ENCODE data around the gene PLCB3. TPM values are rescaled to one million over a fixed set of nuclear protein-coding genes. Genes with fewer than 3 reads are reported as not detected.

Gene PLCB3
- total and polyA plus RNA-seq, 2 of the 13 experiments (the other 11 are each of a cell fraction or from before 2014, with no cell fraction given), result 7.5 to 13.8 TPM

DNA sequence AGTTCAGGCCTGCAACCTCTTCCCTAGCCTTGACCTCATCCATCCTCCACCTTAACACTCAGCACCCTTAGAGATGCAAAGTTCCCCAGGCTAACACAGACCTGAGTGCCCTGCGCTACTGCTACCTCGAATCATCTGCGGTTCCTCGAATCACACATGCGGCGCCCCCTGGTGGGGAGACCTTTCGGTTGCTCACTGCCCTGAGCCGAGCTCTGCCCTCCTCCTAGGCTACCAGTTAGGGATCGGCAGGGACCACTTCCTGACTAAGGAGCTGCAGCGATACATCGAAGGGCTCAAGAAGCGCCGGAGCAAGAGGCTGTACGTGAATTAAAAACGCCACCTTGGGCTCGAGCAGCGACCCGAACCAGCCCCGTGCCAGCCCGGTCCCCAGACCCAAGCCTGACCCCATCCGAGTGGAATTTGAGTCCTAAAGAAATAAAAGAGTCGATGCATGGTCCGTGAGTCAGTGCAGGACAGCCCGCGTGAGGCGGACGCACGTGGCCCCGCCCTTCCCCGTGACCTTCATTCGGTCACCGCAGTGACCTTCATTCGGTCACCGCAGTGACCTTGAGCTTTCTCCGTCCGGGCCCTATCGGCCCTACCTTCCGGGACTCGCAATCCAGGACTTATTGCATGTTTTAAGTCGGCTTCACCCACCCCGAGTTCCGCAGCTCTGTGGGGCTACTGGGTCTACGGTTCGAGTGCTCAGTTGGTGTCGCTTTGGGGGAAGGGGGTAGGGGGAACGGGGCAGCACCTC is 53.2 kb downstream of the PLCB3 start (continued):
- TF ChIP-seq, protein P1, sequence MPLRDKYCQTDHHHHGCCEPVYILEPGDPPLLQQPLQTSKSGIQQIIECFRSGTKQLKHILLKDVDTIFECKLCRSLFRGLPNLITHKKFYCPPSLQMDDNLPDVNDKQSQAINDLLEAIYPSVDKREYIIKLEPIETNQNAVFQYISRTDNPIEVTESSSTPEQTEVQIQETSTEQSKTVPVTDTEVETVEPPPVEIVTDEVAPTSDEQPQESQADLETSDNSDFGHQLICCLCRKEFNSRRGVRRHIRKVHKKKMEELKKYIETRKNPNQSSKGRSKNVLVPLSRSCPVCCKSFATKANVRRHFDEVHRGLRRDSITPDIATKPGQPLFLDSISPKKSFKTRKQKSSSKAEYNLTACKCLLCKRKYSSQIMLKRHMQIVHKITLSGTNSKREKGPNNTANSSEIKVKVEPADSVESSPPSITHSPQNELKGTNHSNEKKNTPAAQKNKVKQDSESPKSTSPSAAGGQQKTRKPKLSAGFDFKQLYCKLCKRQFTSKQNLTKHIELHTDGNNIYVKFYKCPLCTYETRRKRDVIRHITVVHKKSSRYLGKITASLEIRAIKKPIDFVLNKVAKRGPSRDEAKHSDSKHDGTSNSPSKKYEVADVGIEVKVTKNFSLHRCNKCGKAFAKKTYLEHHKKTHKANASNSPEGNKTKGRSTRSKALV (CRISPR knock-in tag; IDR thresholded peaks at IDR 0.05), result no peak; the same call in 1 of the 2 replicates
- TF ChIP-seq JUNB (CRISPR knock-in tag; IDR thresholded peaks at IDR 0.05; ENCODE audit: borderline replicate concordance) (no peak), ZNF337 (CRISPR knock-in tag; IDR thresholded peaks at IDR 0.05; ENCODE audit: borderline replicate concordance, low read depth) (0 out of 2 replicates have a peak, but pooled peaks have one; percentile 34), ZNF598 (CRISPR knock-in tag; IDR thresholded peaks at IDR 0.05; ENCODE audit: borderline replicate concordance) (no peak), ZSCAN29 (CRISPR knock-in tag; conservative IDR thresholded peaks at IDR 0.05) (no peak), GABPB1 (CRISPR knock-in tag; IDR thresholded peaks at IDR 0.05) (no peak; the same call in 1 of the 2 replicates), RBM22 (optimal IDR thresholded peaks at IDR 0.05; ENCODE audit: low read length) (peak; percentile 34), NR1H2 (CRISPR knock-in tag; IDR thresholded peaks at IDR 0.05; ENCODE audit: borderline replicate concordance, low read depth) (no peak), FOXK2 (IDR thresholded peaks at IDR 0.05) (no peak), HDAC1 (CRISPR knock-in tag; IDR thresholded peaks at IDR 0.05) (peak; percentile 39; the same call in 1 of the 2 replicates), PHF20 (CRISPR knock-in tag; IDR thresholded peaks at IDR 0.05) (no peak), HMGA1 (CRISPR knock-in tag; conservative IDR thresholded peaks at IDR 0.05) (no peak), KMT2A (CRISPR knock-in tag; IDR thresholded peaks at IDR 0.05) (no peak; the same call in 1 of the 2 replicates), ZNF224 (CRISPR knock-in tag; IDR thresholded peaks at IDR 0.05) (no peak), ZNF317 (CRISPR knock-in tag; IDR thresholded peaks at IDR 0.05) (peak; percentile 68; the same call in 1 of the 2 replicates), ZNF766 (CRISPR knock-in tag; IDR thresholded peaks at IDR 0.05; ENCODE audit: borderline replicate concordance) (peak; percentile 74; the same call in 1 of the 2 replicates), GATA4 (IDR thresholded peaks at IDR 0.05; ENCODE audit: borderline replicate concordance, low read depth) (no peak), TAF1 (CRISPR knock-in tag; IDR thresholded peaks at IDR 0.05) (no peak; the same call in 1 of the 2 replicates), ZNF570 (CRISPR knock-in tag; IDR thresholded peaks at IDR 0.05; ENCODE audit: borderline replicate concordance) (no peak)
- TF ChIP-seq, protein P2, sequence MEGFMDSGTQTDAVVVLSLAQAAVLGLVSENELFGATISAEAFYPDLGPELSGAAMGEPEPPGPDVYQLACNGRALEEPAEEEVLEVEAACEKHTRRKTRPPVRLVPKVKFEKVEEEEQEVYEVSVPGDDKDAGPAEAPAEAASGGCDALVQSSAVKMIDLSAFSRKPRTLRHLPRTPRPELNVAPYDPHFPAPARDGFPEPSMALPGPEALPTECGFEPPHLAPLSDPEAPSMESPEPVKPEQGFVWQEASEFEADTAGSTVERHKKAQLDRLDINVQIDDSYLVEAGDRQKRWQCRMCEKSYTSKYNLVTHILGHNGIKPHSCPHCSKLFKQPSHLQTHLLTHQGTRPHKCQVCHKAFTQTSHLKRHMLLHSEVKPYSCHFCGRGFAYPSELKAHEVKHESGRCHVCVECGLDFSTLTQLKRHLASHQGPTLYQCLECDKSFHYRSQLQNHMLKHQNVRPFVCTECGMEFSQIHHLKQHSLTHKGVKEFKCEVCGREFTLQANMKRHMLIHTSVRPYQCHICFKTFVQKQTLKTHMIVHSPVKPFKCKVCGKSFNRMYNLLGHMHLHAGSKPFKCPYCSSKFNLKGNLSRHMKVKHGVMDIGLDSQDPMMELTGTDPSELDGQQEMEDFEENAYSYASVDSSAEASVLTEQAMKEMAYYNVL (CRISPR knock-in tag; IDR thresholded peaks at IDR 0.05; ENCODE audit: borderline replicate concordance), result no peak
- TF ChIP-seq, protein P3, sequence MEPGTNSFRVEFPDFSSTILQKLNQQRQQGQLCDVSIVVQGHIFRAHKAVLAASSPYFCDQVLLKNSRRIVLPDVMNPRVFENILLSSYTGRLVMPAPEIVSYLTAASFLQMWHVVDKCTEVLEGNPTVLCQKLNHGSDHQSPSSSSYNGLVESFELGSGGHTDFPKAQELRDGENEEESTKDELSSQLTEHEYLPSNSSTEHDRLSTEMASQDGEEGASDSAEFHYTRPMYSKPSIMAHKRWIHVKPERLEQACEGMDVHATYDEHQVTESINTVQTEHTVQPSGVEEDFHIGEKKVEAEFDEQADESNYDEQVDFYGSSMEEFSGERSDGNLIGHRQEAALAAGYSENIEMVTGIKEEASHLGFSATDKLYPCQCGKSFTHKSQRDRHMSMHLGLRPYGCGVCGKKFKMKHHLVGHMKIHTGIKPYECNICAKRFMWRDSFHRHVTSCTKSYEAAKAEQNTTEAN (CRISPR knock-in tag; conservative IDR thresholded peaks at IDR 0.05), result peak; percentile 54
- TF ChIP-seq, protein P4, sequence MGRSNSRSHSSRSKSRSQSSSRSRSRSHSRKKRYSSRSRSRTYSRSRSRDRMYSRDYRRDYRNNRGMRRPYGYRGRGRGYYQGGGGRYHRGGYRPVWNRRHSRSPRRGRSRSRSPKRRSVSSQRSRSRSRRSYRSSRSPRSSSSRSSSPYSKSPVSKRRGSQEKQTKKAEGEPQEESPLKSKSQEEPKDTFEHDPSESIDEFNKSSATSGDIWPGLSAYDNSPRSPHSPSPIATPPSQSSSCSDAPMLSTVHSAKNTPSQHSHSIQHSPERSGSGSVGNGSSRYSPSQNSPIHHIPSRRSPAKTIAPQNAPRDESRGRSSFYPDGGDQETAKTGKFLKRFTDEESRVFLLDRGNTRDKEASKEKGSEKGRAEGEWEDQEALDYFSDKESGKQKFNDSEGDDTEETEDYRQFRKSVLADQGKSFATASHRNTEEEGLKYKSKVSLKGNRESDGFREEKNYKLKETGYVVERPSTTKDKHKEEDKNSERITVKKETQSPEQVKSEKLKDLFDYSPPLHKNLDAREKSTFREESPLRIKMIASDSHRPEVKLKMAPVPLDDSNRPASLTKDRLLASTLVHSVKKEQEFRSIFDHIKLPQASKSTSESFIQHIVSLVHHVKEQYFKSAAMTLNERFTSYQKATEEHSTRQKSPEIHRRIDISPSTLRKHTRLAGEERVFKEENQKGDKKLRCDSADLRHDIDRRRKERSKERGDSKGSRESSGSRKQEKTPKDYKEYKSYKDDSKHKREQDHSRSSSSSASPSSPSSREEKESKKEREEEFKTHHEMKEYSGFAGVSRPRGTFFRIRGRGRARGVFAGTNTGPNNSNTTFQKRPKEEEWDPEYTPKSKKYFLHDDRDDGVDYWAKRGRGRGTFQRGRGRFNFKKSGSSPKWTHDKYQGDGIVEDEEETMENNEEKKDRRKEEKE (IDR thresholded peaks at IDR 0.05), result no peak
